HCT116 (cell line): ENCODE measurements around the gene ACP7.
A peak's percentile ranks its signal among the peaks of the same experiment; 100 is the strongest.

Source experiments
- EZH2 ChIP-seq: fragments of 200-600 bp; sonication (generic); IDR thresholded peaks from 2 replicates; pipeline ENCODE4 v1.6.1; 2017; ENCODE audit warnings: antibody characterized with exemption, mixed run types
- EZH2phosphoT487 ChIP-seq: fragments of 200-600 bp; IDR thresholded peaks from 2 replicates; pipeline ENCODE4 v1.6.1; 2018; ENCODE audit warnings: antibody characterized with exemption, borderline replicate concordance
- JUND ChIP-seq: IDR thresholded peaks from 2 replicates; pipeline ENCODE4 v1.6.1; 2012
- POLR2A ChIP-seq: IDR thresholded peaks from 2 replicates; pipeline ENCODE4 v1.7.0; 2011; ENCODE audit warnings: borderline replicate concordance; ENCODE audit not compliant: insufficient read depth, insufficient read length; ENCODE audit errors: extremely low read depth
- POLR2AphosphoS5 ChIP-seq: IDR thresholded peaks from 2 replicates; pipeline ENCODE4 v1.6.1; 2011; ENCODE audit warnings: mild to moderate bottlenecking, low read depth, low read length, moderate library complexity
- RAD21 ChIP-seq: IDR thresholded peaks from 2 replicates; pipeline ENCODE4 v1.6.1; 2012; ENCODE audit warnings: low read depth, mild to moderate bottlenecking
- SIN3A ChIP-seq: IDR thresholded peaks from 2 replicates; pipeline ENCODE4 v1.6.1; 2012; ENCODE audit warnings: low read depth
- SP1 ChIP-seq: IDR thresholded peaks from 2 replicates; pipeline ENCODE4 v1.6.1; 2012; ENCODE audit warnings: low read depth
- TCF7L2 ChIP-seq: IDR thresholded peaks from 2 replicates; pipeline ENCODE4 v1.7.0; 2011; ENCODE audit warnings: borderline replicate concordance, inconsistent platforms; ENCODE audit not compliant: insufficient read depth, insufficient read length; ENCODE audit errors: extremely low read depth
- ZFX ChIP-seq: fragments of 450-650 bp; IDR thresholded peaks from 2 replicates; pipeline ENCODE4 v1.6.1; 2017
- TF ChIP-seq, protein P1 (sequence below), 3 experiments: fragments of 200-600 bp in 1 of 3; sonication (generic) in 1 of 3; IDR thresholded peaks in 2 of 3; conservative IDR thresholded peaks in 1 of 3; 2 replicates each; pipeline ENCODE4 v1.5.1; 2012 to 2017; ENCODE audit warnings: low read depth in 2 of 3, low read length in 2 of 3, antibody characterized with exemption in 1 of 3, borderline replicate concordance in 1 of 3, control low read depth in 1 of 3, mild to moderate bottlenecking in 1 of 3, mixed read lengths in 1 of 3, mixed run types in 1 of 3, moderate library complexity in 1 of 3; ENCODE audit not compliant: insufficient read depth in 1 of 3
- TF ChIP-seq, protein P2 (sequence below): IDR thresholded peaks from 2 replicates; pipeline ENCODE4 v1.6.1; 2012; ENCODE audit warnings: low read depth
- TF ChIP-seq, protein P3 (sequence below): IDR thresholded peaks from 2 replicates; pipeline ENCODE4 v1.6.1; 2012

DNA sequence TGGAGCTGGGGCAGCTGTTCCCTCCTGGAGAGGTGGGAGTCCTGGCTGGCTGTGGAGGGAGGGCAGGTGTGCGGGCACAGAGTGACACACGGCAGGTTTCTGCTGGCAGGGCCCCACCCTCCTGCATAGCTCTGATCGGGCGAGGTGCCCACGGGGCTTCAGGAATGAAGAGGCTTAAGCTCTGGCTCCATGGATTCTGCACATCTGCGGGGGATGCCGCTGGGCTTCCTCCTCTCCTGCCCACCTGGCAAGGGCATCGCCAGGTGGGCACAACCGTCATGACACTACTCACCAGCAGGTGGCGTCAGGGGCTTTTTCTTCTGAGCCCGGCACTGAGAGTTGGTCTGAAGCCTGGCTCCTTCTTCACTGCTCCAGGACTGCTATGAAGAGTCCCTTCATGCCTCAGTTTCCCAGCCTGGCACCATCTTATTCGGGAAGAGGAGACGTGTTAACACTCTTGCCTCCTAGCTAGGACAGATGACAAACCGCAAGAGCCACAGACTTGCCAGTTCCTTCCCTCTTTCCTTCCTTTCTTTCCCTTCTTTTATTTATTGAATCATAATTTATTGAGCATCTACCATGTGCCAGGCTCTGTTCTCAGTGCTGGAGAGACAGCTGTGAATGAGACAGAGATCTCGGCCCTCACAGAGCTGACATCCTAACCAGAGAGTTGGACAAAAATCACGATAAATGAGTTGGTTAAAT is 26.2 kb downstream of the ACP7 start:
- TF ChIP-seq SIN3A (no peak), EZH2phosphoT487 (no peak), POLR2AphosphoS5 (no peak), POLR2A (no peak), RAD21 (peak; percentile 75), TCF7L2 (no peak), SP1 (no peak), ZFX (no peak), EZH2 (no peak), JUND (no peak)
- TF ChIP-seq, protein P1, sequence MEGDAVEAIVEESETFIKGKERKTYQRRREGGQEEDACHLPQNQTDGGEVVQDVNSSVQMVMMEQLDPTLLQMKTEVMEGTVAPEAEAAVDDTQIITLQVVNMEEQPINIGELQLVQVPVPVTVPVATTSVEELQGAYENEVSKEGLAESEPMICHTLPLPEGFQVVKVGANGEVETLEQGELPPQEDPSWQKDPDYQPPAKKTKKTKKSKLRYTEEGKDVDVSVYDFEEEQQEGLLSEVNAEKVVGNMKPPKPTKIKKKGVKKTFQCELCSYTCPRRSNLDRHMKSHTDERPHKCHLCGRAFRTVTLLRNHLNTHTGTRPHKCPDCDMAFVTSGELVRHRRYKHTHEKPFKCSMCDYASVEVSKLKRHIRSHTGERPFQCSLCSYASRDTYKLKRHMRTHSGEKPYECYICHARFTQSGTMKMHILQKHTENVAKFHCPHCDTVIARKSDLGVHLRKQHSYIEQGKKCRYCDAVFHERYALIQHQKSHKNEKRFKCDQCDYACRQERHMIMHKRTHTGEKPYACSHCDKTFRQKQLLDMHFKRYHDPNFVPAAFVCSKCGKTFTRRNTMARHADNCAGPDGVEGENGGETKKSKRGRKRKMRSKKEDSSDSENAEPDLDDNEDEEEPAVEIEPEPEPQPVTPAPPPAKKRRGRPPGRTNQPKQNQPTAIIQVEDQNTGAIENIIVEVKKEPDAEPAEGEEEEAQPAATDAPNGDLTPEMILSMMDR (IDR thresholded peaks at IDR 0.05 in 2 of 3, conservative IDR thresholded peaks at IDR 0.05 in 1 of 3; ENCODE audit: borderline replicate concordance in 1 of 3, insufficient read depth in 1 of 3, low read depth in 2 of 3, low read length in 2 of 3), result peak; percentile 55 to 87 (median 80)
- TF ChIP-seq, protein P2, sequence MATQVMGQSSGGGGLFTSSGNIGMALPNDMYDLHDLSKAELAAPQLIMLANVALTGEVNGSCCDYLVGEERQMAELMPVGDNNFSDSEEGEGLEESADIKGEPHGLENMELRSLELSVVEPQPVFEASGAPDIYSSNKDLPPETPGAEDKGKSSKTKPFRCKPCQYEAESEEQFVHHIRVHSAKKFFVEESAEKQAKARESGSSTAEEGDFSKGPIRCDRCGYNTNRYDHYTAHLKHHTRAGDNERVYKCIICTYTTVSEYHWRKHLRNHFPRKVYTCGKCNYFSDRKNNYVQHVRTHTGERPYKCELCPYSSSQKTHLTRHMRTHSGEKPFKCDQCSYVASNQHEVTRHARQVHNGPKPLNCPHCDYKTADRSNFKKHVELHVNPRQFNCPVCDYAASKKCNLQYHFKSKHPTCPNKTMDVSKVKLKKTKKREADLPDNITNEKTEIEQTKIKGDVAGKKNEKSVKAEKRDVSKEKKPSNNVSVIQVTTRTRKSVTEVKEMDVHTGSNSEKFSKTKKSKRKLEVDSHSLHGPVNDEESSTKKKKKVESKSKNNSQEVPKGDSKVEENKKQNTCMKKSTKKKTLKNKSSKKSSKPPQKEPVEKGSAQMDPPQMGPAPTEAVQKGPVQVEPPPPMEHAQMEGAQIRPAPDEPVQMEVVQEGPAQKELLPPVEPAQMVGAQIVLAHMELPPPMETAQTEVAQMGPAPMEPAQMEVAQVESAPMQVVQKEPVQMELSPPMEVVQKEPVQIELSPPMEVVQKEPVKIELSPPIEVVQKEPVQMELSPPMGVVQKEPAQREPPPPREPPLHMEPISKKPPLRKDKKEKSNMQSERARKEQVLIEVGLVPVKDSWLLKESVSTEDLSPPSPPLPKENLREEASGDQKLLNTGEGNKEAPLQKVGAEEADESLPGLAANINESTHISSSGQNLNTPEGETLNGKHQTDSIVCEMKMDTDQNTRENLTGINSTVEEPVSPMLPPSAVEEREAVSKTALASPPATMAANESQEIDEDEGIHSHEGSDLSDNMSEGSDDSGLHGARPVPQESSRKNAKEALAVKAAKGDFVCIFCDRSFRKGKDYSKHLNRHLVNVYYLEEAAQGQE, result no peak
- TF ChIP-seq, protein P3, sequence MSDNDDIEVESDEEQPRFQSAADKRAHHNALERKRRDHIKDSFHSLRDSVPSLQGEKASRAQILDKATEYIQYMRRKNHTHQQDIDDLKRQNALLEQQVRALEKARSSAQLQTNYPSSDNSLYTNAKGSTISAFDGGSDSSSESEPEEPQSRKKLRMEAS, result no peak
